ENCODE data around the gene TAF1D. TPM values are rescaled to one million over a fixed set of nuclear protein-coding genes. Genes with fewer than 3 reads are reported as not detected.
A peak's percentile ranks its signal among the peaks of the same experiment; 100 is the strongest.
"Not testable (repeated sequence)": the region's sequence is repeated elsewhere in the genome, so short reads cannot be mapped to it uniquely, and the experiment has no call there.

Gene TAF1D
- total RNA-seq, 4 donors from 2014 or later, result 99.9 to 150 (median 125) TPM

GRCh38 chr11:93783362-93783761 lies 42.1 kb upstream of the TAF1D start:
- H3K36me3 ChIP-seq, result peaks cover 0 to 3% of the 10 kb centered on the region in 2 donors
- TF ChIP-seq POLR2A (IDR thresholded peaks at IDR 0.05), result no peak
- intact Hi-C loops (cut with DNase I), result no loop called here
- DNase-seq, result no peak
- peak overlapping the region in 2 of 3 donors; percentile 86 to 97 for H3K4me3 ChIP-seq (replicated peaks in 1 of 3)
- H3K4me1 ChIP-seq, result peaks cover 25 to 27% of the 10 kb centered on the region in 2 donors
- no peaks in the 10 kb centered on the region for H3K27me3 ChIP-seq
- H3K9me3 ChIP-seq, result no peaks in the 10 kb centered on the region
- peak overlapping the region in 1 of 3 donors; percentile 96 for H3K27ac ChIP-seq
- 55 to 64% methylated on average over 7 of the region's 7 CpGs for WGBS, 2 donors

- H3K4me3 ChIP-seq (replicated peaks in 1 of 3), result no peak overlapping the region
- intact Hi-C loops (cut with DNase I), result no loop called here
- 48 to 51% methylated on average over 2 of the region's 2 CpGs for WGBS, 2 donors
- no peak overlapping the region for H3K27ac ChIP-seq
- H3K4me1 ChIP-seq, result no peaks in the 10 kb centered on the region
- H3K9me3 ChIP-seq, result no peaks in the 10 kb centered on the region
- no peaks in the 10 kb centered on the region for H3K36me3 ChIP-seq
- no peaks in the 10 kb centered on the region for H3K27me3 ChIP-seq
- no peak for TF ChIP-seq POLR2A (IDR thresholded peaks at IDR 0.05)
- no peak for TF ChIP-seq CTCF (IDR thresholded peaks at IDR 0.05)
- no peak for DNase-seq
These were observed 34.0 kb upstream of the TAF1D start for GRCh38 chr11:93775289-93775688.

DNA sequence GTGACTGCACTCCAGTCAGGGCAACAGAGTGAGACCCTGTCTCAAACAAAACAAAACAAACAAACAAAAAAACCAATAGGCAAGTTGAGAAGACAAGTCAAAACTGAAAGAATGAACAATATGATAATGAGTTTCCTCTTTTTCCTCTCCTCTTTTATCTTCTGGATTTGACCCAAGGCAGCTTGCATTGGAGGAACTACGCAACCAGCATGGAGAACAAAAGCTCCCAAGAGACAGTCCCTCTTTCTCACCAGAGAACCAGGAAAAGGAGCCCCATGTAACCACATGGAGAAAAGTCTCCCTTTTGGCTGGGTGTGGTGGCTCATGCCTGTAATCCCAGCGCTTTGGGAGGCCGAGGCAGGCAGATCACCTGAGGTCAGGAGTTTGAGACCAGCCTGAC lies 33.3 kb upstream of the TAF1D start:
- H3K27me3 ChIP-seq; H3K9me3 ChIP-seq; intact Hi-C loops (cut with DNase I); H3K4me3 ChIP-seq (replicated peaks in 1 of 3); H3K4me1 ChIP-seq; DNase-seq; H3K27ac ChIP-seq; H3K36me3 ChIP-seq: not testable (repeated sequence)
- WGBS, 2 donors, result 86 to 88% methylated on average over 3 of the region's 3 CpGs

DNA sequence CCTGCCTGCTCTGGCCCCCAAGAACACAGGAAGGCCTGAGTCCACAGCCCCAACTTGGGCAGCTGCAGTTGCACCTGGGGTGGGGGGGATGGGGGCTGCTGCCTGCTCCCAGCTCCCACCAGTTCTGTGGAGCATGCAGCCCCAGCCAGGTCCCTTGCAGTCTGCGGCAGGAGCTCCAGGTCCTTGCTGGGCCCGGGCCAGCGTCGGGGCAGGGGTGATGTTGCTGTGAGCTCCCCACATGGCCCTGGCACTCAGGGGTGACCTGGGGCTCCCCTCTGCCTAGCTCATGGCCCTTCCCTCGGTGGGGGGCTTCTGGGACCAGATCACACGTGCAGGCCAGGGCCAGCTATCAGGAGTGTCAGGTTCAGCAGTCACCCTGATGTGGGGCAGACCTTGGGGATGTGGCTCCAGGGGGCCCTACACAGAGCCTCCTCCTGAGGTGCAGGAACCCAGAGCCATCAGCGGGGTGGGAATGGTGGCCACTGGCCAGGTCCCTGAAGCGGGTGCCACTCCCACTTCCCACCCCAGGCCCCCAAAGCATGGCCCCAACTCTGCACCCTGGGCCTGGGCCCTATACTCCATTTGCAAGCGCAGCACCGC lies 32.4 kb upstream of the TAF1D start:
- Histone ChIP-seq H3K4me3 (replicated peaks in 1 of 3) (no peak overlapping the region), H3K36me3 (no peaks in the 10 kb centered on the region), H3K4me1 (no peaks in the 10 kb centered on the region), H3K27me3 (no peaks in the 10 kb centered on the region), H3K27ac (no peak overlapping the region), H3K9me3 (no peaks in the 10 kb centered on the region)
- intact Hi-C loops (cut with DNase I), result no loop called here
- WGBS, 2 donors, result 94% methylated on average over 9 of the region's 10 CpGs; no CpG with 5 or more reads in 1 of the 2 donors
- TF ChIP-seq POLR2A (IDR thresholded peaks at IDR 0.05) (no peak), CTCF (IDR thresholded peaks at IDR 0.05) (no peak)
- no peak for DNase-seq

- 93 to 96% methylated on average over 3 of the region's 3 CpGs for WGBS, 2 donors
- no peak for DNase-seq
- no peak overlapping the region for H3K4me3 ChIP-seq (replicated peaks in 1 of 3)
- H3K36me3 ChIP-seq, result no peaks in the 10 kb centered on the region
- H3K27me3 ChIP-seq, result no peaks in the 10 kb centered on the region
- intact Hi-C loops (cut with DNase I), result no loop called here
- H3K4me1 ChIP-seq, result no peaks in the 10 kb centered on the region
- TF ChIP-seq POLR2A (IDR thresholded peaks at IDR 0.05) (no peak), CTCF (IDR thresholded peaks at IDR 0.05) (no peak)
- H3K9me3 ChIP-seq, result no peaks in the 10 kb centered on the region
- no peak overlapping the region for H3K27ac ChIP-seq
These were observed 31.8 kb upstream of the TAF1D start for GRCh38 chr11:93773045-93773477.

- H3K27ac ChIP-seq, result no peak overlapping the region
- no peaks in the 10 kb centered on the region for H3K9me3 ChIP-seq
- no peak for TF ChIP-seq POLR2A (IDR thresholded peaks at IDR 0.05)
- no peak for TF ChIP-seq CTCF (IDR thresholded peaks at IDR 0.05)
- WGBS, 2 donors, result 98 to 100% methylated on average over 4 of the region's 4 CpGs
- H3K27me3 ChIP-seq, result no peaks in the 10 kb centered on the region
- no peaks in the 10 kb centered on the region for H3K36me3 ChIP-seq
- no peak for DNase-seq
- intact Hi-C loops (cut with DNase I), result no loop called here
- no peak overlapping the region for H3K4me3 ChIP-seq (replicated peaks in 1 of 3)
- no peaks in the 10 kb centered on the region for H3K4me1 ChIP-seq
These were observed 30.8 kb upstream of the TAF1D start for GRCh38 chr11:93772123-93772522.
